Measurements from ENCODE around the gene AP1G2. TPM values are rescaled to one million over a fixed set of nuclear protein-coding genes. Genes with fewer than 3 reads are reported as not detected.
A peak's percentile ranks its signal among the peaks of the same experiment; 100 is the strongest.
"Not testable (repeated sequence)": the region's sequence is repeated elsewhere in the genome, so short reads cannot be mapped to it uniquely, and the experiment has no call there.

AP1G2 gene
- polyA plus RNA-seq, 1 donor, result 18.0 TPM

DNA sequence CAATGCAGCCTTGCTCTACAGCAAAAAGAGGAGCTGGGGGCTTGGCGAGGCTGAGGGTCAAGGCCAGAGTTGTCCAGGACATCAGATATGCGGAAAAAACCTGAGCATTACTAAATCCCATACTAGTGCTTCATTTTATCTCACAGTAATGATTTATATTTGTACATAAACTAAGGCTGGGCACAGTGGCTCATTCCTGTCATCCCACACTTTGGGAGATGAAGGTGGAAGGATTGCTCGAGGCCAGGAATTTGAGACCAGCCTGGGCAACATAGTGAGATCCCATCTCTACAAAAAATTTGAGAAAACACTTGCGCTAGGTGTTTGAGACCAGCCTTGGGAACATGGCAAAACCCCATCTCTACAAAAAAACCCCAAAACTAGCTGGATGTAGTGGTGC lies 22.6 kb upstream of the AP1G2 start:
- DNase-seq, result no peak

DNA sequence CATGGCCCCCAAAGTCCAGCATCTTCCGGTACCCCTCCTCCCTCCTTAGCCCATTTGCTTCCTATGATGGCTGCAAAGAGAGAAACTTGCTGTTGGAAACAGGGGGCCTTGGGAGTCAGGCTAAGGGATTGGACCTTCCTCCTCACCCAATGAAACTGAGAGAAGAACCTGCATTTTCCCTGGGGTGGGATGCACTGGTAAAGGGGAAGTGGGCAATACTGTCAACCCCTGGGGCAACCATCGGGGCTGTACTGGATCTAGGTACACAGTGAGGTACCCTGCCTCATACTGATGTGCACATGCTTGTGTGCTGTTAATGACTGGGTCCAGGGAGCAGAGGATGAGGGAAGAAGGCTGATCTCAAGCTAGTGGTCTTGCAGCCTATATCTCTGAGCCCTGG lies 22.0 kb upstream of the AP1G2 start:
- no peak for DNase-seq

DNA sequence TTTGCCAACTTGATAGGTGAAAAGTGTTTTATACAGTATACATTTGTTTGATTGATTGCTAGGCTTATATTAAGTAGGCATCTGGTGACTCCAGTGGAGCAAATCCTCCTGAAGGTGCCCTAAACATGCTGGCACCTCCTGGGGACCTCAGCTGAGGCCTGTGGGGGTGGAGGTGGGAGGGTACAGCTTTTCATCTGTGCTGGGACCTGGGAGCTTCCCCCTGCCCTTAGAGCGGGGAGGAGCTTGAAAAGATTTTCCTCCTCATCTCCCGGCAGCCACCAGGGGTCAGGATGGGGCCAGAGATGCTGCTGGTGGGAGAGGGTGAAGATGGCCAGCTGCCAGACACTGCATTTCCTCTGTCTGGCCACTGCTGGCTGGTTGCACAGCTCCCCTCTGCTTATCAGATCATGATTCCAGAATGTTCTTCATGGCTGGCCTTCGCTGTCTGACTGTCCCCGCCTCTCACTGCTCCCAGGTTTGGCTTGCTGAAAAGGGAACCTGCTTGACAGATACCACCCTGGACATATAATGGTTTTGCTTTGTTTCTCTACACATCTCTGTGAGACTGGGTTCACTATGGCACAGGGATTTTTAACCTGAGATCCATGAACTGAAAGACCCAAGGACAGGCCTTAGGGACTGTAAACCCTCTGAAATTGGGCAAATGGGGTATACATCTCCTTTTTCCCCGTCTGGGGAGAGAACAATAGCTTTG lies 21.4 kb upstream of the AP1G2 start:
- peak; percentile 84 for DNase-seq

DNA sequence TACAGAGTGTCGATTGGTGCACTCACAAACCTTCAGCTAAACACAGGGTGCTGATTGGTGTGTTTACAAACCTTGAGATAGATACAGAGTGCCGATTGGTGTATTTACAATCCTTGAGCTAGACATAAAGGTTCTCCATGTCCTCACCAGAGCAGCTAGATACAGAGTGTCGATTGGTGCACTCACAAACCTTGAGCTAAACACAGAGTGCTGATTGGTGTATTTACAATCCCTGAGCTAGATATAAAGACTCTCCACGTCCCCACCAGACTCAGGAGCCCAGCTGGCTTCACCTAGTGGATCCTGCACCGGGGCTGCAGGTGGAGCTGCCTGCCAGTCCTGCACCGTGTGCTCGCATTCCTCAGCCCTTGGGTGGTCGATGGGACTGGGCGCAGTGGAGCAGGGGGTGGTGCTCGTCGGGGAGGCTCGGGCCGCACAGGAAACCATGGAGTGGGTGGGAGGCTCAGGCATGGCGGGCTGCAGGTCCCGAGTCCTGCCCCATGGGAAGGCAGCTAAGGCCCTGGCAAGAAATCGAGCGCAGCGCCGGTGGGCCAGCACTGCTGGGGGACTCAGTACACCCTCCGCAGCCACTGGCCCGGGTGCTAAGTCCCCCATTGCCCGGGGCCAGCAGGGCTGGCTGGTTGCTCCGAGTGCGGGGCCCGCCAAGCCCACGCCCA lies 17.1 kb upstream of the AP1G2 start:
- DNase-seq, result not testable (repeated sequence)

DNA sequence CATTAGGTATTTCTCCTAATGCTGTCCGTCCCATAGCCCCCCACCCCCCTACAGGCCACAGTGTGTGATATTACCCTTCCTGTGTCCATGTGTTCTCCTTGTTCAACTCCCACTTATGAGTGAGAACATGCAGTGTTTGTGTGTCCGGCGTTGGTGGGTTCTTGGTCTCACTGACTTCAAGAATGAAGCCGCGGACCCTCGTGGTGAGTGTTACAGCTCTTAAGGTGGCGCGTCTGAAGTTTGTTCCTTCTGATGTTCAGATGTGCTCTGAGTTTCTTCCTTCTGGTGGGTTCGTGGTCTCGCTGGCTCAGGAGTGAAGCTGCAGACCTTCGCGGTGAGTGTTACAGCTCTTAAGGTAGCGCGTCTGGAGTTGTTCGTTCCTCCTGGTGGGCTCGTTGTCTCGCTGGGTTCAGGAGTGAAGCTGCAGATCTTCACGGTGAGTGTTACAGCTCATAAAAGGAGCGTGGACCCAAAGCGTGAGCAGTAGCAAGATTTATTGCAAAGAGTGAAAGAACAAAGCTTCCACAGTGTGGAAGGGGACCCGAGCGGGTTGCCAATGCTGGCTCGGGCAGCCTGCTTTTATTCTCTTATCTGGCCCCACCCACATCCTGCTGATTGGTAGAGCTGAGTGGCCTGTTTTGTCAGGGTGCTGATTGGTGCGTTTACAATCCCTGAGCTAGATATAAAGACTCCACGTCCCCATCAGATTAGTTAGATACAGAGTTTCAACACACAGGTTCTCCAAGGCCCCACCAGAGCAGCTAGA lies 16.4 kb upstream of the AP1G2 start:
- not testable (repeated sequence) for DNase-seq

DNA sequence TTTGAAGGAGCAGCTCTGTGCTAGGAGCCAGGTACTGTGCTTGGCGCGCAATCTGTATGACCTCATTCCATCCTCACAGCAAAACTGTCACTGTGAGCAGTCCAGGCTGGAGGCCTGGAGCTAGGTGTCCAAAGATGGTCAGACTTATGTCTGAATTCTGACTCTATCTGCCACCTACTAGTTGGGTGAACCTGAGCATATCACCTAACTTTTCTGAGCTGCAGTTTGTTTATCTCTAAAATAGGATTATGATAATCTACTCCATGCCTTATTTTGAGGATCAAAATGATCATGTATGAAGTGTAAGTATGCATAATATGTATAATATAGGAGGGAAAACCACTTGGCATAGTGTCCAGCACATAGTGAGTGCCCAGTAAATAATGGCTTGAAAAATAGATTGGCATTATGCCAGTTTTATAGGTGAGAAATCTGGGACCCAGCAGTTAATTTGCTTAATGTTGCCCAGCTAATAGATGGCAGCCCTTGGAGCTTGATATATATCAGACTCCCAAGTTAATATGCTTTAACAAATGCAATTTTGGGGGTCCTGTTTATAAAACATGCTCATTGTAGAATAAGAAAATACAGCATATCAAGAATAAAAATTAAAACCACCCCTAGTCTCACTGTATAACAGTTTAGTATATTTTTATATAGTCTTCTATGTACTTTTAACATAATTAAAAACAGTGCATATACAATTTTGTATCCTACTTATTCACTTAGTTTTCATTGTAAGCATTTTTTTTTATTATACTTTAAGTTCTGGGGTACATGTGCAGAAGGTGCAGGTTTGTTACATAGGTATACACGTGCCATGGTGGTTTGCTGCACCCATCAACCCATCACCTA lies 15.5 kb upstream of the AP1G2 start:
- no peak for DNase-seq

DNA sequence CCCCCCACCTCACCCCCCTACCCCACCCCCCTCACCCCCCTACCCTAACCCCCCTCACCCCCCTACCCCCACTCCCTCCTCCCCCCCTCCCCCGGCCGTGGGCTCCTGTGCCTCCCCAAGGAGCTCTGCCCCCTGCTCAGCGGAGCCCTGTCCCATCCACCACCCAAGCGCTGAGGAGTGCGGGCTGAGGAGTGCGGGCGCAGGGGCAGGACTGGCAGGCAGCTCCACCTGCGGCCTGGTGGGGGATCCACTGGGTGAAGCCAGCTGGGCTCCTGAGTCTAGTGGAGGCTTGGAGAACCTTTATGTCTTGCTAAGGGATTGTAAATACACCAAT lies 13.3 kb upstream of the AP1G2 start:
- no peak for DNase-seq

DNA sequence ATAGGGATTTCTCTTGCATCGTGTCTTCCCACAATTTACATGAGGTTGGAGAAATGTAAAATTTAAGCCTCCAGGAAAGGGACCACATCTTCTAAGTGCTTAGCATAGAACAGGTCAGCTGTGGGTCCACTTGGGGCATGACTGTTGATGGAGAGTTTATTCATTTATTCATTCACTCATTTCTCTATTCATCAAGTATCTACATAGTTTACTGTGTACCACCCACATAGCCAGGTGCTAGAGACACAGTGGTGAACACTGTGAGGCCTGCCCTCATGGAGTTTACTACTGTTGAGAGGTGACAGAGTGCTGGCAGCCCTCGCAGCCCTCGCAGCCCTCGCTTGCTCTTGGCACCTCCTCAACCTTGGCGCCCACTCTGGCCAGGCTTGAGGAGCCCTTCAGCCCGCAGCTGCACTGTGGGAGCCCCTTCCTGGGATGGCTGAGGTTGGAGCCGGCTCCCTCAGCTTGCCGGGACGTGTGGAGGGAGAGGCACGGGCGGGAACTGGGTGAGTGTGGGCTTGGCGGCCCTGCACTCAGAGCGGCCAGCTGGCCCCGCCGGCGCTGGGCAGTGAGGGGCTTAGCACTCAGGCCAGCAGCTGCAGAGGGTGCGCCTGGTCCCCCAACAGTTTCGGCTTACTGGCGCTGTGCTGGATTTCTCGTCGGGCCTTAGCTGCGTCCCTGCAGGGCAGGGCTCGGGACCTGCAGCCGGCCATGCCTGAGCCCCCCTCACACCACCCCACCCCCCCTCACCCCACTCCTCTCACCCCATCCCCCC lies 12.7 kb upstream of the AP1G2 start:
- no peak for DNase-seq

DNA sequence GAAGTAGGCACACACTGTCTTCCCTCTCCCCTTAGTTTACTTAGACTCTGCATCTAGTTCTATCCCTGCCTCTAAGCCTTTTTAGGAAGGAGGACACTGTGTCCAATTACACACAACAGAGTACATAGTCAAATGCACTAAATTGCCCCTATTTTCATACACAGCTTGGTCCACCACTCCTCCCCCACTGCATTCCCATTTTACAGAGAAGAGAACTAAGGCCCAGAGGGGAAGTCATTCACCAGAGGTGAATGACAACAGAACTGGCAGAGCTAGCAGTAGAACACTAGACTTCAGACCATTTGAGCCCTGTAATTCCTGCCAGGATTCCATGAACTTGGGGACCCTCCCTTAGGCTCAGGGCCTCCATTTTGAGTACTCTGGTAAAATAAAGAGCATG lies 12.1 kb upstream of the AP1G2 start:
- DNase-seq, result no peak

DNA sequence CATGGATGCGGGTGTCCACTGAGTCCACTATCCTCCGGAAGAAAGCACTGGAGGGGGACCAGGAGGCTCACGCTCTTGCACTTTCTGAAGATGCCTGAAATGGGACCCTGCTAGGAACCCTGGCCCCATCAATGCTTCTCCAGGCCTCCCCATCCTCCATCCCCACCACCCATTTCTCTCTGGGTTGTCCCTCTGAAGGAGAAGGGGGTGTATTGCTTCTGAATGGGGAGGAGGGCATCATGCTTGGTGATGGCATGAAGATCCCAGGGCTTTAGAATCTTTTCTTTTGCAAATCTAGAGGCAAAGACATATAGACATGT lies 11.7 kb upstream of the AP1G2 start:
- DNase-seq, result no peak

DNA sequence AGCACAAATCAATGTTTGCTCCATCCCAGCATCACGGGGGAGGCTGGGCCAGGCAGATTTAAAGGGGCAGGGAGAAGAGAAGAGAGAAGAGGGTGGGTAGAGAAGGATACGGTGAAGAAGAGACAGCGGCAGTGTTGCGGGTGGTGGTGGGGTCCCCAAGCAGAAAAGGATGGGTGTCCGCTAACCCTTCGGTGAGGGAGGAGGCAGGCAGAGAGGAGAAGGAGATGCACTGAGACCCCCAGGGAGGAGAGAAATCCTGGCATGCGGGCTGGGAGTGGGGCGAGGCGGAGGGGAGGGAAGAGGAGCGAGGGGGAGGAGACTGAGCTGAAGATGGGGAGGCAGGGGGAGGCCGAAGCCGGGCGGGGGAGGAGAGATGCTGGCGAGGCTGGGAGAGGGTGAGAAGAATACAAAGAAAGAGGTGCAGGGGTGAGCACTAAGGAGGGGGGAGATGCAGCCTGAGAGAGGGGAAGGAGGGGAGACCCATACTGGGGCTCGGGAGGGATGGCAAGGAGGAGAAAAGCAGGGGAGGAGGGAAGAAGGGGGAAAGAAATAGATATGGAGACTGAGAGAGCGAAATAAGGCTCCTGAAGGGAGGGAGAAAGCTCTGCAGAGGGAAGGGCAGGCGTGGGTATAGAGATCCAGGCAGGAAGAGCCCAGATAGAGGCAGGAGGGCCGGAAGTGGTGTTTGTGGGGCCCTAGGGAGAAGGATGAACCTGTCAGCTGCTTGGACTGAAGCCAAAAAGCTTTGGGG lies 11.1 kb upstream of the AP1G2 start, which contains the start of gene JPH4:
JPH4 (minus strand) TSS at position 231 of the 751 bp plus-strand sequence. CDS start 1,337 bp downstream, outside the sequence.
- DNase-seq, result no peak

DNA sequence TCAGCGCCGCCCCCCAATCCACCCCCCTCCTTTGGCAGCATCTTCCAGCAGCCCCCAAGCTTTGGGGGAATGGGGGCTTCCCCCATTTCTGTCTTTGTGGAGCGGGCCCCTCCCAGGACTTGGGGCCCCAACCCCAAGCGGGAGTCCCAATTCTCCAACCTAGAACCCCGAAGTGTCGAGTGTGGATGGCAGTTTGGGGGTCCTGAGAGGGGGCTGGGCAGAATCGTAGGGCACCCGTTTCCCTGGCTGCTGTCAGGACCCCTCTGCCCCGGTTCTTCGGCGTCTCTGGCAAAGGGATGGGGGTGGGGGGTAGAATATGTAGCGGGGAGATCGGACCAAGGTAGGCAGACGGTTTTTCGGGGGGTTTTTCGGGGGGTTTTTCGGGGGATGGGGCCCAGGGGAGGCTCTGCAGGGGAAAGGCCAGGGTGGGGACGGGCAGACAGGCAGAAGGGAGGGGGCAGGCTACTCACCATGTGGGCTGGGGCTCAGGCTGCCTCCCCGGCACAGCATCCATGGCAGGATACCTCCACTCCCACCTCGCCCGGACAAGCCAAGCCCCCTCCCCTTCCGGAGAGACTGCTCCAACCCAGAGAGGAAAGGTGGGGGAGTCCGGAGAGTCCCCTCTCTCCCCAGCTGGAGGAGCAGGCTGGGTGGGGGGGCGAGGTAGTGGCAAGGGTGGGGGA lies 10.3 kb upstream of the AP1G2 start:
- DNase-seq, result no peak

DNA sequence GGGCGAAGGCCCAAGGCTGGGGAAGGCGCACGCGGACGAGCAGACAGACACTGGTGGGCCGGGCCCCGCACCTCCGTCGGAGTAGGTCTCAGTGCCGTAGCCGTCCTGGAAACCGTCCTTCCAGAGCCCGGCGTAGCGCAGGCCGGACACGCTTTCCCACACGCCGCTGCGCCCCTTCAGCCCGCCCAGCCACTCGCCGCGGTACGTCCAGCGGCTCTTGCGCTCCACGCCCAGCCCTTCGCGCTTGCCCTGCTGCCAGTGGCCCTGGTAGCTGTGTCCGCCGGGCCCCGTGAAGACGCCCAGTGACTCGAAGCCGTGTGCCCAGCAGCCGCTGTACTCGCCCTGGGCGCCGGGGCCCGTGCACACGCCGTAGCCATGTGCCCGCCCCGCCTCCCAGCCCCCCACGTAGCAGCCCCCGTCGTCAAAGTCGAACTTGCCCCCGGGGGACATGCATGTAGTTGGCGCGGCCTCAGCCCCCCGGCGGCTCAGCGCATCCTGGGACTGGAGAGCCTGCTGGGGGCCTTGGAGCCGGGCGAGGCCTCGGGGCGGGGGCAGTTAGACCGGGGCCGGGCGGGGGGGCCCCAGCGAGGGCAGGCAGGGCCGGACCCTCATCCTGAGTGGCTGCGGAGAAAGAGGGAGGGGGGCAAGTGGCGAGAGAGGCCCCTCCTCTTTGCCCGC lies 9.6 kb upstream of the AP1G2 start:
- DNase-seq, result no peak

DNA sequence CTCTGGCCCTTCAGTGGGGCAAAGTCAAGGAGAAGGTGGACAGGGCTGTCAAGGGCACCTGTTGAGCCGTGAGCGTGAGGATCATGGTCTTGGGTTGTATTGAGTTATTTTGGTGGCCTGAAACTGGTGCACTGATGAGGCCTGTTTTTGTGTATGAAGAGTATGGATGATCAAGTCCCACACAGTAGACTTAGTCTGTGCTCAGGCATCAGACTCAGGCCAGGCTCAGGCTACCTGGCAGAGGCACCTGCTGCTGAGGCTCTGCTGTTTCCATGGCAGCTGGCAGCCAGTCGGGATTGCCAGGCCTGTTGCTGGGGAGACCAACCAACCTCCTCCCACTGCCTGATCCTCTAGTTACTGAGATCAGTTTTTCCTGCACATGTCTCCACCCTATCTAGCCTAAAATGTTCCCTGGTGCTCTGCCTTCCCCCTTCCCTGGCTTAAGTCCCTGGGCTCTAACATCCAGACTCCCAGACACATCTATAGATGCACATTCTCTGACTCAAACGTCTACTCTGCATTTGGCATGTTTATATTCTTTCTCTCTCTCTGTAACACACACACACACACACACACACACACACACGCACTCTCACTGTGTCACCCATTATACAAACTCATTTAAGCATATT lies 5.9 kb upstream of the AP1G2 start:
- DNase-seq, result no peak

DNA sequence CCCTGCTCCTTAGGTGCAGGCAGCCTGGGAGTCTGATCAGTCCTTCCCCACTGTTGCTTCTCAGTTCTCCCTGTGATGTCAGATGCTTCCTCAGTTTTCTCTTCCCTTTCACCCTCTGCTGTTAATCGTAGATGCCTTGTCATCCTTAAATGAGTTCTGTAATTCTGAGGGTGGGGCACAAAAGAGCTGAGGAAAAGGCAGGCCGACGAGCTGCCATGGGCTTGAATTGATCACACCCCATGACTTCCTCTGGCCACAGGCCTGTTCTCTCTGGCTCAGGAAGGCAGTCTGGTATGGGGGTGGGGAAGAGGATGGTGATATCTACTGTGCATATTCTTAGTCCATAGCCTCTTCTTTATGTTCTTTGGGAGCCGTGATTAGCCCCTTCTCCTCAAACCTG lies 5.2 kb upstream of the AP1G2 start:
- DNase-seq, result no peak

DNA sequence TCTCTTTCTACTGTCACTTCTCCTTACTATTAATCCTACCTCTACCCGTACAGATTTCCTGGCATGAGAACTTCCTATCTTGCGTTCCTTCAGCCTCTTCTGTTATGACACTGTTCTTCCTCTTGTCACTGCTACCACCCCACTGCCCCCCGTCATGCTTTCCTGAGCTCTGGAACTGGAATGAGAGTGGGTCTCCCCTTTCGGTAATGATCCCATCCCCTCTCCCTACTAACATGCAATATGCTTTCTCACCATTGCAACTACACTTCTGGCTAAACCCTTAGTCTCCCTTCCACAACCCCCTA lies 4.9 kb upstream of the AP1G2 start:
- no peak for DNase-seq

DNA sequence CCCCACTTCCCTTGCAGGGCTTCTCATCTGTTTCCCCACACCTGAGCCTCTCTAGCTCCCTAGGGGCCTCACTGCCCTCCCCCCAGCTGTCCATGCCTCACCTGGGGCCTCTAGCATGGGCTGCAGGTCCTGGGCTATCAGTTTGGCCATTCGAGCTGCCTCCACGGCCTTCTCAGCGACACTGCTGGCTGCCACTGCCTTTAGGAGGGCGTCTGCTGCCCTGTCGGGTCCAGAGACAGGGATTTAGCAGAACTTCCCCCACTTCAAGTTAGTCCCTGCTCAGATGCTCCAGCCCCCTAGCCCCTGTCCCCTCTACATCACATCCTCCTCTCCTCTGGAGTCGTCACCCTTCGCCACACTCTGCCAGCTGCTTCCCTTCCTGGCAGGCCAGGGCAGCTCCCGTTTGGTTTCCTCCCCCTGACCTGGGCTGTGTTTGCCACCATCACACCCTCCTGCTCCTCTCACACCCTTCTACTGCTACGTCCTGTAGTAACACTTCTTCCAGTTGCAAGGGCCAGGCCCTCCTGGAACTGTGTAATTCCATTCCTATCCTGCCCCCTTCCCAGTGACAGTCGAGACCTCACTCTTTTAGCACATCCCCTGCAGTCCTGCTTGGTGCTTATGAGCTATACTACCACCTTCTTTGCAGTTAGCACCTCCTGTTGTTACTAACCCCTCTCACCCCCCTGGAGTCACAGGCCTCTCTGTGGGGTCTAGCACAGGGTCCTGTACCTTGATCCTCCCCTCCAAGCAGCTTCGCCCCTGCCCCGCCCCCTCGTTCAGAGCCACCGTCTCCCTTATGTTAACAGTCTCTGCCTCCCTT lies 4.3 kb upstream of the AP1G2 start:
- no peak for DNase-seq

DNA sequence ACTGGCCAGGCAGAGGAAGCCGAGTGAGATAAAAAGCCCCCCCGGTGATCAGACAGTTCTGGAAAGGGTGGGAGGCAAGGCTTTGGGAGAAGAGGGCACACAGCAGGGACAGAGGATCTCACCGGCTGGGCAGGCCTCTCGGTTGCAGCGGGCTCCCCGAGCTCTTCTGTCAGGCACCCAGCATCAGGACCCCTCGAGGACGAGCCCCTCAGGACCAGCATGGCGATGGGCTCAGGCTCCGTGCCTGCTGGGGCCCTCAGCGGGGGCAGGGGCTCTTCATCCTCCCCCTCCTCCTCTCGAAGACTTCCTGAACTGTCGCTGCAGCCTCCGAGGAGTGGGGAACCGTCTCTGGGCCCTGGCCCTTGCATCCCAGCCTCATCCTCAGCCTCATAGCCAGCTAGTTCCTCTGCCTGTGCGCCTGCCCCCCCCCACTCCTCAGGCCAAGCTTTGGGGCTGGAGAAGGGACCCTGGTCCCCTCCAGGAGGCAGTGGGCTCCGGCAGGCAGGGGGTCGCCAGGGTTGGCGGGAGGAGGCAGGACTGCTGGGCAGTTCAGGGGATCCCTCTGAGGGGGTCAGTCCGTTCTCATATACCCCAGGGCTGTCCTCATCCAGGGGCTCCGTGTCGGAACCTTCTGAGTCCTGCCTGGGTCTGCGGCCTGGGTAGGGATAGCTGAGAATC lies 3.4 kb upstream of the AP1G2 start:
- DNase-seq, result no peak

Measured in hindlimb muscle (tissue), 1 donor.